ENCODE measurements around the gene KBTBD13.

DNA sequence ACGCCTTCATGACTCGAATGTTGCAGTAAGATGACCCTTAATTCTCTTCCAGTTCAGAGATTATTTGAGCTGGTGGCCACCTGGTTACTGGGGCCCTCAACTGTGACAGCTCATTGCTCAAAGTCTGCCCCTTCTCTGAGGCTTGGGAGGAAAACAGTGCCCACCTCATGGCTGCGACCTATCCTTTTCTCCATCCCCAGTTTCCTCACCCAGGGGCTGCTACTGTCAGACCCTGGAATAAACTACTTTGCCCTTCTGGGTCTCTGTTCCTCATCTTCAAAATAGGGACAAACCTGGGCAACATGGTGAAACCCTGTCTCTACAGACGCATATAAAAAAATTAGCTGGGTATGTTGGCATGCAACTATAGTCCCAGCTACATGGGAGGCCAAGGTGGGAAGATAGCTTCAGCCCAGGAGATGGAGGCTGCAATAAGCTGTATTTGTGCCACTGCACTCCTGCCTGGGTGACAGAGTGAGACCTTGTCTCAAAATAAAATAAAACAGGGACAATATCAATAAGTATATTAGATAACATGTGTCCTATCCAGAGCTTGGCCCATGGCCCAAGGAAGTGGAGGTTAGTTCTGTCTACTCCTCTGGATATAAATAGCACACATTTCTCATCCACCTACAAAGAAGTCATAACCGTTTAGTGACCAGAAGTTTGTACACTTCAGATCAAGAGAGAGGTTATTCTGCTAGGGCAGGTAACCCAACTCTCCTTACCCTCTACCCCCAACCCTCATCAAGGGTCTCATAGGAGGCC, 6.6 kb upstream of the KBTBD13 start:
- TF ChIP-seq, protein P1, sequence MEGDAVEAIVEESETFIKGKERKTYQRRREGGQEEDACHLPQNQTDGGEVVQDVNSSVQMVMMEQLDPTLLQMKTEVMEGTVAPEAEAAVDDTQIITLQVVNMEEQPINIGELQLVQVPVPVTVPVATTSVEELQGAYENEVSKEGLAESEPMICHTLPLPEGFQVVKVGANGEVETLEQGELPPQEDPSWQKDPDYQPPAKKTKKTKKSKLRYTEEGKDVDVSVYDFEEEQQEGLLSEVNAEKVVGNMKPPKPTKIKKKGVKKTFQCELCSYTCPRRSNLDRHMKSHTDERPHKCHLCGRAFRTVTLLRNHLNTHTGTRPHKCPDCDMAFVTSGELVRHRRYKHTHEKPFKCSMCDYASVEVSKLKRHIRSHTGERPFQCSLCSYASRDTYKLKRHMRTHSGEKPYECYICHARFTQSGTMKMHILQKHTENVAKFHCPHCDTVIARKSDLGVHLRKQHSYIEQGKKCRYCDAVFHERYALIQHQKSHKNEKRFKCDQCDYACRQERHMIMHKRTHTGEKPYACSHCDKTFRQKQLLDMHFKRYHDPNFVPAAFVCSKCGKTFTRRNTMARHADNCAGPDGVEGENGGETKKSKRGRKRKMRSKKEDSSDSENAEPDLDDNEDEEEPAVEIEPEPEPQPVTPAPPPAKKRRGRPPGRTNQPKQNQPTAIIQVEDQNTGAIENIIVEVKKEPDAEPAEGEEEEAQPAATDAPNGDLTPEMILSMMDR (IDR thresholded peaks at IDR 0.05), result no peak
- TF ChIP-seq, protein P2, sequence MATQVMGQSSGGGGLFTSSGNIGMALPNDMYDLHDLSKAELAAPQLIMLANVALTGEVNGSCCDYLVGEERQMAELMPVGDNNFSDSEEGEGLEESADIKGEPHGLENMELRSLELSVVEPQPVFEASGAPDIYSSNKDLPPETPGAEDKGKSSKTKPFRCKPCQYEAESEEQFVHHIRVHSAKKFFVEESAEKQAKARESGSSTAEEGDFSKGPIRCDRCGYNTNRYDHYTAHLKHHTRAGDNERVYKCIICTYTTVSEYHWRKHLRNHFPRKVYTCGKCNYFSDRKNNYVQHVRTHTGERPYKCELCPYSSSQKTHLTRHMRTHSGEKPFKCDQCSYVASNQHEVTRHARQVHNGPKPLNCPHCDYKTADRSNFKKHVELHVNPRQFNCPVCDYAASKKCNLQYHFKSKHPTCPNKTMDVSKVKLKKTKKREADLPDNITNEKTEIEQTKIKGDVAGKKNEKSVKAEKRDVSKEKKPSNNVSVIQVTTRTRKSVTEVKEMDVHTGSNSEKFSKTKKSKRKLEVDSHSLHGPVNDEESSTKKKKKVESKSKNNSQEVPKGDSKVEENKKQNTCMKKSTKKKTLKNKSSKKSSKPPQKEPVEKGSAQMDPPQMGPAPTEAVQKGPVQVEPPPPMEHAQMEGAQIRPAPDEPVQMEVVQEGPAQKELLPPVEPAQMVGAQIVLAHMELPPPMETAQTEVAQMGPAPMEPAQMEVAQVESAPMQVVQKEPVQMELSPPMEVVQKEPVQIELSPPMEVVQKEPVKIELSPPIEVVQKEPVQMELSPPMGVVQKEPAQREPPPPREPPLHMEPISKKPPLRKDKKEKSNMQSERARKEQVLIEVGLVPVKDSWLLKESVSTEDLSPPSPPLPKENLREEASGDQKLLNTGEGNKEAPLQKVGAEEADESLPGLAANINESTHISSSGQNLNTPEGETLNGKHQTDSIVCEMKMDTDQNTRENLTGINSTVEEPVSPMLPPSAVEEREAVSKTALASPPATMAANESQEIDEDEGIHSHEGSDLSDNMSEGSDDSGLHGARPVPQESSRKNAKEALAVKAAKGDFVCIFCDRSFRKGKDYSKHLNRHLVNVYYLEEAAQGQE (IDR thresholded peaks at IDR 0.05; ENCODE audit: insufficient read depth in 1 of 2, low read depth in 2 of 2, low read length in 1 of 2), result no peak
- TF ChIP-seq TCF7L2 (IDR thresholded peaks at IDR 0.05; ENCODE audit: low read depth, low read length) (no peak), POLR2AphosphoS5 (IDR thresholded peaks at IDR 0.05; ENCODE audit: low read depth, low read length) (no peak), SIN3A (IDR thresholded peaks at IDR 0.05; ENCODE audit: borderline replicate concordance, insufficient read depth, low read depth, low read length) (no peak)

All from Panc1 (cell line).